Psoas muscle (tissue), 8 donors: Measurements from ENCODE around the gene CEP104. TPM values are rescaled to one million over a fixed set of nuclear protein-coding genes. Genes with fewer than 3 reads are reported as not detected.

ENCODE experiments used
- ATAC-seq, 4 donors: fragments of 200-7000 bp; cut with Tn5 transposase; one replicate each; pipeline ENCODE4 v1.9.1; 2020; ENCODE audit warnings: moderate library complexity in 3 of 4, mild to moderate bottlenecking in 2 of 4
- DNase-seq, 2 donors: peaks; one replicate each; pipeline ENCODE4 v3.0.0-alpha.2; 2020
- H3K27ac ChIP-seq: fragments of 200-600 bp; one replicate; pipeline ENCODE4 v1.8.0; 2022
- H3K27me3 ChIP-seq, 3 donors: fragments of 200-600 bp in 1 of 3; one replicate each; pipeline versions ENCODE4 v1.6.1 to v1.8.0; 2013 to 2022; ENCODE audit warnings: low read length in 2 of 3, mild to moderate bottlenecking in 2 of 3, moderate library complexity in 1 of 3; ENCODE audit not compliant: insufficient read depth in 3 of 3
- H3K36me3 ChIP-seq, 2 donors: fragments of 200-600 bp in 1 of 2; one replicate each; pipeline versions ENCODE4 v1.6.1 to v1.8.0; 2013 to 2022; ENCODE audit warnings: low read depth in 1 of 2, mild to moderate bottlenecking in 1 of 2, moderate library complexity in 1 of 2; ENCODE audit not compliant: insufficient read depth in 1 of 2
- H3K4me1 ChIP-seq: fragments of 200-600 bp; one replicate; pipeline ENCODE4 v1.8.0; 2022
- H3K4me3 ChIP-seq: fragments of 200-600 bp; one replicate; pipeline ENCODE4 v1.8.0; 2022; ENCODE audit warnings: mild to moderate bottlenecking
- H3K9me3 ChIP-seq: fragments of 200-600 bp; one replicate; pipeline ENCODE4 v1.8.0; 2022
- WGBS, 3 donors: extraction: QIAGEN DNeasy Blood & Tissue Kit; methylation state at CpG; one replicate each; pipeline versions ENCODE4 v1.1.6 to v1.1.7; 2013; 5-methylcytosine and 5-hydroxymethylcytosine counted together
- intact Hi-C, 2 donors: fragments of 100-400 bp; cut with DNase I; formaldehyde crosslinking; loops; one replicate each; pipeline versions ENCODE4 v1.11.0 to v1.14.2; 2022
- polyA plus RNA-seq, 3 donors: library from polyadenylated mRNA; stranded (reverse); fragments of 200-250 nt; gene quantifications; one replicate each; pipeline ENCODE4 v1.2.3, GENCODE V29; 2013
- total RNA-seq, 4 donors: library from RNA; stranded (reverse); fragmentation: NEBNext Ultra II Directional in 2 of 4; extraction: Animal tissue kit (Norgen Biotek cat#: 25700) in 2 of 4; gene quantifications; one replicate each; pipeline versions ENCODE4 v1.2.1 to v1.2.4, GENCODE V29; 2021 to 2023
- TF ChIP-seq, protein P1 (sequence below): fragments of 200-600 bp; IDR thresholded peaks from one replicate; pipeline ENCODE4 v1.8.0; 2022; ENCODE audit warnings: antibody characterized with exemption
- donor health status: healthy with polysubstance abuse.
- donor health status: DM: no; HTN: no; CAD: no; lungs with moderate emphysema.
- donor health status: Bipolar disorder and iron deficiency.
- donor health status: healthy.
- donor health status: DM: yes; HTN: yes; CAD: no.
- donor health status: DM: no; HTN: no; CAD: no.
- donor health status: DM: no; HTN: no; CAD: no.
- donor health status: DM: yes; HTN: yes; CAD: no.

The CEP104 gene
- total and polyA plus RNA-seq, 7 donors = 9.0 to 37.7 (median 31.3) TPM

DNA sequence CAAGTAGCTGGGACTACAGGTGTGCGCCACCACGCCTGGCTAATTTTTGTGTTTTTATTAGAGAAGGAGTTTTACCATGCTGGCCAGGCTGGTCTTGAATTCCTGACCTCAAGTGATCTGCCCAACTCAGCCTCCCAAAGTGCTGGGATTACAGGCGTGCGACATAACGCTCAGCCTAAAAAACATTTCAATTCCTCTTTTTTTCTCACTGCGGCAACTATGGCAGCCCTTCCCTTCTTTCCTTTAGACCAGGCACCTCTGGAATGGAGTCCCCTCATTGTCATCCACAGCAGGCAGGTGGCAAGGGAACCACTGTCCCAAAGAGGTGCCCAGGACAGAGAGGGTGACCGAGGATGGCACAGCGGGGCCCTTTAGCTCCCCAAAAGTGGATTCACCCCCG is 14.1 kb downstream of the CEP104 start:
- ATAC-seq (no peak), DNase-seq (no peak)
- H3K9me3 ChIP-seq = no peaks in the 10 kb centered on the region
- intact Hi-C loops = no loop called here
- H3K4me3 ChIP-seq = no peak overlapping the region
- no peak overlapping the region for H3K27ac ChIP-seq
- TF ChIP-seq, protein P1, sequence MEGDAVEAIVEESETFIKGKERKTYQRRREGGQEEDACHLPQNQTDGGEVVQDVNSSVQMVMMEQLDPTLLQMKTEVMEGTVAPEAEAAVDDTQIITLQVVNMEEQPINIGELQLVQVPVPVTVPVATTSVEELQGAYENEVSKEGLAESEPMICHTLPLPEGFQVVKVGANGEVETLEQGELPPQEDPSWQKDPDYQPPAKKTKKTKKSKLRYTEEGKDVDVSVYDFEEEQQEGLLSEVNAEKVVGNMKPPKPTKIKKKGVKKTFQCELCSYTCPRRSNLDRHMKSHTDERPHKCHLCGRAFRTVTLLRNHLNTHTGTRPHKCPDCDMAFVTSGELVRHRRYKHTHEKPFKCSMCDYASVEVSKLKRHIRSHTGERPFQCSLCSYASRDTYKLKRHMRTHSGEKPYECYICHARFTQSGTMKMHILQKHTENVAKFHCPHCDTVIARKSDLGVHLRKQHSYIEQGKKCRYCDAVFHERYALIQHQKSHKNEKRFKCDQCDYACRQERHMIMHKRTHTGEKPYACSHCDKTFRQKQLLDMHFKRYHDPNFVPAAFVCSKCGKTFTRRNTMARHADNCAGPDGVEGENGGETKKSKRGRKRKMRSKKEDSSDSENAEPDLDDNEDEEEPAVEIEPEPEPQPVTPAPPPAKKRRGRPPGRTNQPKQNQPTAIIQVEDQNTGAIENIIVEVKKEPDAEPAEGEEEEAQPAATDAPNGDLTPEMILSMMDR = no peak
- 92 to 97% (median 93%) methylated on average over 9 of the region's 9 CpGs for WGBS, 3 donors
- no peaks in the 10 kb centered on the region for H3K4me1 ChIP-seq
- peaks cover 10 to 97% of the 10 kb centered on the region in 2 donors for H3K36me3 ChIP-seq
- H3K27me3 ChIP-seq = no peaks in the 10 kb centered on the region

DNA sequence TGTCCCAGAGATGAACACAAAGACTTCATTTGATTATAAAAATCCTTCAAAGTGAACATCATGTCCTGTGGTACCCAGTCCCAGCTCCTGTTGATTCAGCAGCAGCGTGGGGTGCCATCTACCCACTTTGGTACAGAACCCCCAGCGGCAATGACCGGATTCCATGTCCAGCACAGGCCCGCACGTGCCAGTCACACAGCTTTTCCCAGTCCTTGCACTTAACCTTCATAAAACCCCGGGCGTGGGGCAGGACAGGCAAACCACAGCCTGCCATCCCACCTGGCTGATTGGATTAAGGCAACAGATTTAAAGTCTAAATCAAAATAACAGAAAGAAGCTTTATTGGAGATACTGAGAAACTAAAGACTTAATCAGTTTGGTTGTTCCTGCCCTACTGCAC is 15.5 kb downstream of the CEP104 start:
- Histone ChIP-seq H3K9me3 (peaks cover 3% of the 10 kb centered on the region), H3K27ac (no peak overlapping the region), H3K36me3 (peaks cover 12 to 97% of the 10 kb centered on the region in 2 donors), H3K27me3 (no peaks in the 10 kb centered on the region), H3K4me1 (no peaks in the 10 kb centered on the region), H3K4me3 (no peak overlapping the region)
- WGBS, 3 donors = 95 to 97% (median 95%) methylated on average over 7 of the region's 7 CpGs
- DNase-seq (no peak), ATAC-seq (no peak)
- intact Hi-C loops = no loop called here
- TF ChIP-seq, protein P1 = no peak

DNA sequence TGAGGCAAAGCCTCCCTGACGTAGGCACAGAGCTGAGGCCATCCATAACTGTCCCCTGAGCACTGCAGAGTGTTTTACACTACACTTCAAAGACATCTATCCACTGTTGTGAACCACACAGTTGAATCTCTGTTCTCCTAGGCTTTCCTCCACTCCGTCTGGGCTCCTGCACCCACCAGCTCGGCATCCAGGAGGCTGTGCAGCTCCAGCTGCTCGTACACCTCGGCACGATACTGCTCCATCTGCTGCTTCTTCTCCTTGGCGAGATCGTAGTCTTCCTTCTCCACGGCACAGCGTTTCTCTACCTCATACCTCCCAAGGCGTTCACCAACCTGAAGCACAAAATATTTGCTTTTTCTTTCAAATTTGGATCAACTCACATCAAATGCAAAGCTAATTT is 18.2 kb downstream of the CEP104 start:
- ATAC-seq = no peak
- no peak overlapping the region for H3K27ac ChIP-seq

DNA sequence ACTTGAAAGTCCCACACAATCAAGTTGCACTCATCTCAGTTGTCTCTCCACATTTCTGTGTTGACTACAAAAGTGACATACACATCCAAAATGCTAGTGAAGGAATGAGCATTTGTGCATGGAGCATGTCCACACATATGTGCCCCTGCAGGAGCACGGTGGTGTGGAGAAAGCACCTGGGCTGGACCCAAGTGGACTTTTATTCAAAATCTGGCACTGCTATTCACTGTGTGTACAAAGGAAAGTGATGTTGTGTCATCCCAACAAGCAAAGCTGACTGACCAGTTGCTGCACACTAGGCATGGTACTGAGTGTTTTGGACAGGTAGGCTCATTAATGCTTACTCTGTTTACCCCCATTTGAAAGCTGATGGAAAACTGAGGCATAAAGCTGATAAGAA is 19.3 kb downstream of the CEP104 start:
- intact Hi-C loops = no loop called here
- TF ChIP-seq, protein P1 = no peak
- Histone ChIP-seq H3K27ac (no peak overlapping the region), H3K9me3 (peaks cover 3% of the 10 kb centered on the region), H3K4me3 (no peak overlapping the region), H3K4me1 (no peaks in the 10 kb centered on the region), H3K27me3 (no peaks in the 10 kb centered on the region), H3K36me3 (peaks cover 15 to 97% of the 10 kb centered on the region in 2 donors)
- no peak for ATAC-seq
- no peak for DNase-seq
- WGBS, 3 donors = 94 to 100% (median 98%) methylated on average over 1 of the region's 1 CpG

More for the DNA sequence above, 18.2 kb downstream of the CEP104 start:
- Histone ChIP-seq H3K9me3 (peaks cover 3% of the 10 kb centered on the region), H3K4me1 (no peaks in the 10 kb centered on the region), H3K27me3 (no peaks in the 10 kb centered on the region), H3K4me3 (no peak overlapping the region), H3K36me3 (peaks cover 17 to 97% of the 10 kb centered on the region in 2 donors)
- DNase-seq = no peak
- TF ChIP-seq, protein P1 = no peak
- 94 to 95% (median 95%) methylated on average over 11 of the region's 11 CpGs for WGBS, 3 donors
- intact Hi-C loops = no loop called here

DNA sequence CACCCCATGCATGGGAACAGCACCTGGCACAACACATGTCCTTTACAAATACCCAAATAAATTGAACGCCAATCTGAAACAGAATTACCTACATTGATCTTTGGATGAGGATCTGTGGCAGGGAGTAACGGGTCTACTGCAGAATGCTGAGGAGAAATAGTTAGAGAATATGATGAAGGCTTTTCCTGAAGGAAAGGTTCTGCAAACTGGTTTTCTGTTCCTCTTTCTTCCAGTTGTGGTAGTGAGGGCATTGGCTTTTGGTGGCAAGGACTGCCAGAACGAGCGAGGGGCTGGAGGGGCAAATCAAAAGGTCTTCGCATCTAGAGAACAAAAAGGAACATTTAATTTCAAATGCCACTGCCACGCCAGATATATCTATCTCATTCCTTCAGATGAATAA is 19.8 kb downstream of the CEP104 start:
- 98 to 100% (median 99%) methylated on average over 6 of the region's 6 CpGs for WGBS, 3 donors
- H3K27ac ChIP-seq = no peak overlapping the region
- peaks cover 14 to 97% of the 10 kb centered on the region in 2 donors for H3K36me3 ChIP-seq
- TF ChIP-seq, protein P1 = no peak
- no peak overlapping the region for H3K4me3 ChIP-seq
- intact Hi-C loops = no loop called here
- no peaks in the 10 kb centered on the region for H3K27me3 ChIP-seq
- DNase-seq (no peak), ATAC-seq (no peak)
- peaks cover 3% of the 10 kb centered on the region for H3K9me3 ChIP-seq
- no peaks in the 10 kb centered on the region for H3K4me1 ChIP-seq
